Activated CD4-positive, alpha-beta T cell treated with anti-CD3 and anti-CD28 coated beads, Interleukin-2, amount 10 ng/mL, durations not matched to agents 7 days and 5 days (primary cell): ENCODE measurements around the gene SHB. TPM values are rescaled to one million over a fixed set of nuclear protein-coding genes. Genes with fewer than 3 reads are reported as not detected.

Experiments used
- CTCF ChIA-PET: fragments of 350-600 bp; sonication (Branson Sonifier 250); formaldehyde crosslinking; loops from one replicate; lab custom pipeline; 2021; ENCODE audit warnings: antibody characterized with exemption; lab: Charles Lee
- POLR2A ChIA-PET: fragments of 350-600 bp; sonication (Branson Sonifier 250); formaldehyde crosslinking; loops from one replicate; lab custom pipeline; 2021; ENCODE audit warnings: antibody characterized with exemption; lab: Charles Lee
- DNase-seq: peaks from one replicate; pipeline ENCODE4 v3.0.0-alpha.2; 2020
- H3K27ac Mint-ChIP-seq: one replicate; pipeline ENCODE4 v1.8.0; 2021; ENCODE audit warnings: mild to moderate bottlenecking, moderate library complexity, mixed read lengths
- H3K27me3 Mint-ChIP-seq: one replicate; pipeline ENCODE4 v1.8.0; 2021; ENCODE audit warnings: mixed read lengths
- H3K36me3 Mint-ChIP-seq: one replicate; pipeline ENCODE4 v1.8.0; 2021; ENCODE audit warnings: low read depth, mixed read lengths
- H3K4me1 Mint-ChIP-seq: one replicate; pipeline ENCODE4 v1.8.0; 2021; ENCODE audit warnings: mixed read lengths
- H3K4me3 Mint-ChIP-seq: one replicate; pipeline ENCODE4 v1.8.0; 2021; ENCODE audit warnings: mild to moderate bottlenecking, moderate library complexity, mixed read lengths
- H3K9me3 Mint-ChIP-seq: one replicate; pipeline ENCODE4 v1.8.0; 2021; ENCODE audit warnings: mixed read lengths
- total RNA-seq, 2 experiments: library from RNA; stranded (reverse); gene quantifications; one replicate each; pipeline ENCODE4 v1.2.3, GENCODE V29; 2021

SHB gene
- total RNA-seq = not detected

GRCh38 chr9:38068701-38069628, at the start of gene SHB:
SHB (minus strand) TSS chr9:38069227; CDS start chr9:38068645, 582 bp downstream.
- Mint-ChIP-seq H3K9me3 (no peaks in the 10 kb centered on the region), H3K4me3 (peak within 1 kb of the TSS; percentile 62), H3K4me1 (peaks cover 15% of the 10 kb centered on the region), H3K36me3 (no peaks in the 10 kb centered on the region), H3K27me3 (peaks cover 44% of the 10 kb centered on the region), H3K27ac (no peak within 1 kb of the TSS)
- DNase-seq = peak; percentile 71
- CTCF ChIA-PET = interaction anchor here (0.5 to 1.3 kb wide), 5 partner anchors 8 to 164 kb away, joined by 3 to 4 read pairs (median 3); no protein-coding TSS in a partner anchor
- POLR2A ChIA-PET = no interaction called here

- Mint-ChIP-seq H3K9me3 (no peaks in the 10 kb centered on the region), H3K4me1 (no peaks in the 10 kb centered on the region), H3K27ac (no peak overlapping the region), H3K36me3 (no peaks in the 10 kb centered on the region), H3K4me3 (no peak overlapping the region), H3K27me3 (peaks cover 8% of the 10 kb centered on the region)
- ChIA-PET CTCF (no interaction called here), POLR2A (no interaction called here)
- no peak for DNase-seq
These were observed 48.6 kb upstream of the SHB start for GRCh38 chr9:38117651-38118050.

GRCh38 chr9:38114905-38115304, 45.9 kb upstream of the SHB start:
- ChIA-PET CTCF (interaction anchor here (1.2 kb wide), 1 partner anchor 147 kb away, joined by 3 read pairs; no protein-coding TSS in a partner anchor), POLR2A (no interaction called here)
- no peaks in the 10 kb centered on the region for H3K4me1 Mint-ChIP-seq
- H3K27me3 Mint-ChIP-seq = peaks cover 10% of the 10 kb centered on the region
- H3K27ac Mint-ChIP-seq = no peak overlapping the region
- no peak overlapping the region for H3K4me3 Mint-ChIP-seq
- no peaks in the 10 kb centered on the region for H3K36me3 Mint-ChIP-seq
- DNase-seq = no peak
- H3K9me3 Mint-ChIP-seq = no peaks in the 10 kb centered on the region

GRCh38 chr9:38112456-38112855, 43.4 kb upstream of the SHB start:
- H3K4me1 Mint-ChIP-seq = no peaks in the 10 kb centered on the region
- no peaks in the 10 kb centered on the region for H3K9me3 Mint-ChIP-seq
- no peak overlapping the region for H3K4me3 Mint-ChIP-seq
- ChIA-PET CTCF (interaction anchor here (1.2 kb wide), 1 partner anchor 24 kb away, joined by 3 read pairs; no protein-coding TSS in a partner anchor), POLR2A (no interaction called here)
- no peak for DNase-seq
- no peaks in the 10 kb centered on the region for H3K36me3 Mint-ChIP-seq
- peaks cover 7% of the 10 kb centered on the region for H3K27me3 Mint-ChIP-seq
- H3K27ac Mint-ChIP-seq = no peak overlapping the region

GRCh38 chr9:38112049-38112448, 43.0 kb upstream of the SHB start:
- H3K9me3 Mint-ChIP-seq = no peaks in the 10 kb centered on the region
- H3K27ac Mint-ChIP-seq = no peak overlapping the region
- ChIA-PET CTCF (interaction anchor here (1.2 kb wide), 1 partner anchor 24 kb away, joined by 3 read pairs; no protein-coding TSS in a partner anchor), POLR2A (no interaction called here)
- H3K36me3 Mint-ChIP-seq = no peaks in the 10 kb centered on the region
- peaks cover 7% of the 10 kb centered on the region for H3K27me3 Mint-ChIP-seq
- H3K4me3 Mint-ChIP-seq = no peak overlapping the region
- DNase-seq = no peak
- H3K4me1 Mint-ChIP-seq = no peaks in the 10 kb centered on the region

- H3K36me3 Mint-ChIP-seq = no peaks in the 10 kb centered on the region
- H3K9me3 Mint-ChIP-seq = no peaks in the 10 kb centered on the region
- CTCF ChIA-PET = no interaction called here
- DNase-seq = no peak
- H3K27me3 Mint-ChIP-seq = peaks cover 7% of the 10 kb centered on the region
- no peaks in the 10 kb centered on the region for H3K4me1 Mint-ChIP-seq
- no peak overlapping the region for H3K27ac Mint-ChIP-seq
- H3K4me3 Mint-ChIP-seq = no peak overlapping the region
- POLR2A ChIA-PET = no interaction called here
These were observed 41.4 kb upstream of the SHB start for GRCh38 chr9:38110476-38110875.

- no peaks in the 10 kb centered on the region for H3K9me3 Mint-ChIP-seq
- ChIA-PET POLR2A (no interaction called here), CTCF (no interaction called here)
- H3K27ac Mint-ChIP-seq = no peak overlapping the region
- no peaks in the 10 kb centered on the region for H3K4me1 Mint-ChIP-seq
- H3K36me3 Mint-ChIP-seq = no peaks in the 10 kb centered on the region
- peaks cover 10% of the 10 kb centered on the region for H3K27me3 Mint-ChIP-seq
- no peak overlapping the region for H3K4me3 Mint-ChIP-seq
- no peak for DNase-seq
These were observed 40.6 kb upstream of the SHB start for GRCh38 chr9:38109601-38110000.

GRCh38 chr9:38108326-38108725, 39.3 kb upstream of the SHB start:
- H3K27ac Mint-ChIP-seq = no peak overlapping the region
- no peaks in the 10 kb centered on the region for H3K36me3 Mint-ChIP-seq
- H3K4me1 Mint-ChIP-seq = no peaks in the 10 kb centered on the region
- no peaks in the 10 kb centered on the region for H3K9me3 Mint-ChIP-seq
- CTCF ChIA-PET = interaction anchor here (0.7 kb wide), 1 partner anchor 21 kb away, joined by 3 read pairs; no protein-coding TSS in a partner anchor
- no peak for DNase-seq
- H3K27me3 Mint-ChIP-seq = peaks cover 14% of the 10 kb centered on the region
- no peak overlapping the region for H3K4me3 Mint-ChIP-seq
- POLR2A ChIA-PET = interaction anchor here (0.6 kb wide), 1 partner anchor 21 kb away, joined by 3 read pairs; no protein-coding TSS in a partner anchor

- ChIA-PET POLR2A (no interaction called here), CTCF (no interaction called here)
- no peaks in the 10 kb centered on the region for H3K36me3 Mint-ChIP-seq
- no peak overlapping the region for H3K4me3 Mint-ChIP-seq
- no peak for DNase-seq
- H3K9me3 Mint-ChIP-seq = no peaks in the 10 kb centered on the region
- peaks cover 12% of the 10 kb centered on the region for H3K27me3 Mint-ChIP-seq
- H3K27ac Mint-ChIP-seq = no peak overlapping the region
- H3K4me1 Mint-ChIP-seq = no peaks in the 10 kb centered on the region
These were observed 38.8 kb upstream of the SHB start for GRCh38 chr9:38107811-38108304.

- no peaks in the 10 kb centered on the region for H3K9me3 Mint-ChIP-seq
- no peak overlapping the region for H3K27ac Mint-ChIP-seq
- ChIA-PET POLR2A (no interaction called here), CTCF (interaction anchor here (0.7 kb wide), 1 partner anchor 77 kb away, joined by 4 read pairs; no protein-coding TSS in a partner anchor)
- DNase-seq = no peak
- H3K27me3 Mint-ChIP-seq = peaks cover 10% of the 10 kb centered on the region
- H3K4me3 Mint-ChIP-seq = no peak overlapping the region
- no peaks in the 10 kb centered on the region for H3K4me1 Mint-ChIP-seq
- no peaks in the 10 kb centered on the region for H3K36me3 Mint-ChIP-seq
These were observed 38.4 kb upstream of the SHB start for GRCh38 chr9:38107405-38107804.

GRCh38 chr9:38106488-38106887, 37.5 kb upstream of the SHB start:
- no peak overlapping the region for H3K27ac Mint-ChIP-seq
- CTCF ChIA-PET = interaction anchor here (0.7 to 1.5 kb wide), 2 partner anchors 9 to 76 kb away, joined by 4 to 5 read pairs; no protein-coding TSS in a partner anchor
- no peak for DNase-seq
- H3K4me1 Mint-ChIP-seq = no peaks in the 10 kb centered on the region
- POLR2A ChIA-PET = no interaction called here
- H3K4me3 Mint-ChIP-seq = no peak overlapping the region
- H3K9me3 Mint-ChIP-seq = no peaks in the 10 kb centered on the region
- H3K27me3 Mint-ChIP-seq = peaks cover 11% of the 10 kb centered on the region
- no peaks in the 10 kb centered on the region for H3K36me3 Mint-ChIP-seq

GRCh38 chr9:38103340-38103739, 34.3 kb upstream of the SHB start:
- Mint-ChIP-seq H3K27me3 (peaks cover 30% of the 10 kb centered on the region), H3K9me3 (no peaks in the 10 kb centered on the region), H3K4me3 (no peak overlapping the region), H3K27ac (no peak overlapping the region), H3K36me3 (no peaks in the 10 kb centered on the region), H3K4me1 (no peaks in the 10 kb centered on the region)
- ChIA-PET POLR2A (no interaction called here), CTCF (no interaction called here)
- no peak for DNase-seq

GRCh38 chr9:38101423-38101822, 32.4 kb upstream of the SHB start:
- H3K27ac Mint-ChIP-seq = no peak overlapping the region
- no peaks in the 10 kb centered on the region for H3K36me3 Mint-ChIP-seq
- H3K9me3 Mint-ChIP-seq = no peaks in the 10 kb centered on the region
- CTCF ChIA-PET = no interaction called here
- no peak for DNase-seq
- POLR2A ChIA-PET = no interaction called here
- H3K4me1 Mint-ChIP-seq = no peaks in the 10 kb centered on the region
- peaks cover 33% of the 10 kb centered on the region for H3K27me3 Mint-ChIP-seq
- H3K4me3 Mint-ChIP-seq = no peak overlapping the region
